Hepatocyte (in vitro differentiated cells): ENCODE measurements around the gene KIAA0825. TPM values are rescaled to one million over a fixed set of nuclear protein-coding genes. Genes with fewer than 3 reads are reported as not detected.

Experiments
- DNase-seq: peaks from one replicate; pipeline ENCODE4 v3.0.0-alpha.2; 2016; ENCODE audit warnings: low spot score
- H2AFZ ChIP-seq: fragments of 200-600 bp; sonication (generic); 2 replicates; pipeline ENCODE4 v1.6.0; 2016; ENCODE audit warnings: antibody characterized with exemption, mild to moderate bottlenecking
- H3K27ac ChIP-seq: fragments of 200-600 bp; sonication (generic); 2 replicates; pipeline ENCODE4 v1.5.1; 2016; ENCODE audit warnings: mild to moderate bottlenecking
- H3K27me3 ChIP-seq: fragments of 200-600 bp; sonication (generic); 2 replicates; pipeline ENCODE4 v1.6.1; 2016
- H3K36me3 ChIP-seq: fragments of 200-600 bp; sonication (generic); replicated peaks from 2 replicates; pipeline ENCODE4 v1.5.1; 2016; ENCODE audit warnings: low read depth; ENCODE audit not compliant: insufficient read depth
- H3K4me1 ChIP-seq: fragments of 200-600 bp; sonication (generic); 2 replicates; pipeline ENCODE4 v1.5.1; 2016; ENCODE audit warnings: mild to moderate bottlenecking, moderate library complexity; ENCODE audit not compliant: insufficient read depth
- H3K4me2 ChIP-seq: fragments of 200-600 bp; sonication (generic); 2 replicates; pipeline ENCODE4 v1.6.0; 2016
- H3K4me3 ChIP-seq: fragments of 200-600 bp; sonication (generic); 2 replicates; pipeline ENCODE4 v1.5.1; 2016; ENCODE audit warnings: mild to moderate bottlenecking
- H3K79me2 ChIP-seq: fragments of 200-600 bp; sonication (generic); 2 replicates; pipeline ENCODE4 v1.6.0; 2017; ENCODE audit warnings: mild to moderate bottlenecking
- H3K9me2 ChIP-seq: fragments of 200-600 bp; sonication (generic); replicated peaks from 2 replicates; pipeline ENCODE4 v1.6.0; 2017; ENCODE audit warnings: mild to moderate bottlenecking; ENCODE audit not compliant: insufficient read depth
- H3K9me3 ChIP-seq: fragments of 200-600 bp; sonication (generic); 2 replicates; pipeline ENCODE4 v1.5.1; 2016; ENCODE audit warnings: low read depth, mild to moderate bottlenecking
- H4K20me1 ChIP-seq: fragments of 200-600 bp; sonication (generic); 2 replicates; pipeline ENCODE4 v1.6.0; 2016; ENCODE audit warnings: mild to moderate bottlenecking; ENCODE audit not compliant: insufficient read depth, poor library complexity, severe bottlenecking
- EZH2 ChIP-seq: fragments of 200-600 bp; sonication (generic); IDR thresholded peaks from 2 replicates; pipeline ENCODE4 v1.6.1; 2016; ENCODE audit warnings: antibody characterized with exemption, mild to moderate bottlenecking, borderline replicate concordance
- EZH2phosphoT487 ChIP-seq: fragments of 200-600 bp; sonication (generic); IDR thresholded peaks from one replicate; pipeline ENCODE4 v1.6.1; 2018; ENCODE audit warnings: antibody characterized with exemption, mild to moderate bottlenecking, low read depth, moderate library complexity; ENCODE audit not compliant: unreplicated experiment, severe bottlenecking
- WGBS: methylation state at CpG from one replicate; pipeline ENCODE4 v1.1.6; 2016; ENCODE audit warnings: low lambda C conversion rate; ENCODE audit errors: missing lambda C conversion rate; 5-methylcytosine and 5-hydroxymethylcytosine counted together
- polyA plus RNA-seq: library from polyadenylated mRNA; unstranded; fragments of >200 nt; fragmentation: Nextera tagmentation; extraction: Ambion mirVana; gene quantifications from 2 replicates; pipeline ENCODE4 v1.2.1, GENCODE V29; 2016
- total RNA-seq: library from RNA; depleted of rRNA; stranded (reverse); fragments of >200 nt; gene quantifications from 2 replicates; pipeline ENCODE4 v1.2.3, GENCODE V29; 2014
- TF ChIP-seq, protein P1 (sequence below): fragments of 200-600 bp; sonication (generic); IDR thresholded peaks from 2 replicates; pipeline ENCODE4 v1.5.1; 2016; ENCODE audit warnings: antibody characterized with exemption, mild to moderate bottlenecking; ENCODE audit not compliant: poor library complexity

Gene KIAA0825
- total and polyA plus RNA-seq, 2 experiments from 2014 or later: 2.1 to 4.5 TPM

DNA sequence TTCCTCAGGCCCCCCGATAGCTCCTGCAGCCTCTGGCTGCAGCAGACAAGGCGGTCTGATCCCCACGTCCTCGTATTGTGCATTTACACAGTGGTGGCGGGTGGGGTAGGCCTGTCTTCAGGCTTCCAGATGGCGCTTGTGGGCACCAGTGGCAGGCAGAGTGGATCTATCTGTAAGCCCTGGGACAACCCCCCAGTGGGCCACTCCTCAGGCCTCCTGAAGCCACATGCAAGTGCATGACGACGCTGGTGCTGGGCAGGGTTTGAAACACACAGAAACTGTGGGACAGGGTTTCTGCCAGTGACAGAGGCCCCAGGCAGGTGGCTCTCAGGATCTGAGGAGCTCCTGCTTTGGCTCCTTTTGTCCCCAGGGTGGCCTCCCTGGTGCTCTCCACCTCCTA, 42.1 kb upstream of the KIAA0825 start:
- no peaks in the 10 kb centered on the region for H3K36me3 ChIP-seq
- 92% methylated on average over 8 of the region's 8 CpGs for WGBS
- TF ChIP-seq, protein P1, sequence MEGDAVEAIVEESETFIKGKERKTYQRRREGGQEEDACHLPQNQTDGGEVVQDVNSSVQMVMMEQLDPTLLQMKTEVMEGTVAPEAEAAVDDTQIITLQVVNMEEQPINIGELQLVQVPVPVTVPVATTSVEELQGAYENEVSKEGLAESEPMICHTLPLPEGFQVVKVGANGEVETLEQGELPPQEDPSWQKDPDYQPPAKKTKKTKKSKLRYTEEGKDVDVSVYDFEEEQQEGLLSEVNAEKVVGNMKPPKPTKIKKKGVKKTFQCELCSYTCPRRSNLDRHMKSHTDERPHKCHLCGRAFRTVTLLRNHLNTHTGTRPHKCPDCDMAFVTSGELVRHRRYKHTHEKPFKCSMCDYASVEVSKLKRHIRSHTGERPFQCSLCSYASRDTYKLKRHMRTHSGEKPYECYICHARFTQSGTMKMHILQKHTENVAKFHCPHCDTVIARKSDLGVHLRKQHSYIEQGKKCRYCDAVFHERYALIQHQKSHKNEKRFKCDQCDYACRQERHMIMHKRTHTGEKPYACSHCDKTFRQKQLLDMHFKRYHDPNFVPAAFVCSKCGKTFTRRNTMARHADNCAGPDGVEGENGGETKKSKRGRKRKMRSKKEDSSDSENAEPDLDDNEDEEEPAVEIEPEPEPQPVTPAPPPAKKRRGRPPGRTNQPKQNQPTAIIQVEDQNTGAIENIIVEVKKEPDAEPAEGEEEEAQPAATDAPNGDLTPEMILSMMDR: no peak
- TF ChIP-seq EZH2phosphoT487 (no peak), EZH2 (no peak)
- DNase-seq: no peak
- H3K79me2 ChIP-seq: peaks cover 3% of the 10 kb centered on the region
- no peak overlapping the region for H3K4me2 ChIP-seq
- H3K27me3 ChIP-seq: no peaks in the 10 kb centered on the region
- H2AFZ ChIP-seq: no peak overlapping the region
- H3K27ac ChIP-seq: no peak overlapping the region
- no peaks in the 10 kb centered on the region for H3K9me2 ChIP-seq
- no peaks in the 10 kb centered on the region for H3K9me3 ChIP-seq
- no peak overlapping the region for H3K4me3 ChIP-seq
- H4K20me1 ChIP-seq: no peaks in the 10 kb centered on the region
- H3K4me1 ChIP-seq: no peaks in the 10 kb centered on the region

DNA sequence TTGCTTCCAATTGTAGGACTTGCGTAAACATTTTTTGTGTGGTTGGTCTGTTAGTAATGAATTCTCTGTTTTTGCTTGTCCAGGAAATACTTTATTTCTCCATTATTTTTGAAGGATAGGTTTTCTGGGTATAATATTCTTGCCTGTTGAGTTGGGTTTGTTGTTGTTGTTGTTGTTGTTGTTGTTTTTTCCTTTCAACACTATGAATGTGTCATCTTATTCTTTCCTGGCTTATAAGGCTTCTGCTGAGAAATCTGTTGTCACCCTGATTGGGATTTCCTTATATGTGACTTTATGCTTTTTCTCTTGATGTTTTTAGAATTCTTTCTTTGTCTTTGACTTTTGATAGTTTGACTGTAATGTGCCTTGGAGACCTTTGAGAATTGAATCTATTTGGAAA, 39.9 kb upstream of the KIAA0825 start:
- H3K27me3 ChIP-seq: no peaks in the 10 kb centered on the region
- H3K79me2 ChIP-seq: peaks cover 3% of the 10 kb centered on the region
- H3K9me3 ChIP-seq: peaks cover 6% of the 10 kb centered on the region
- H3K9me2 ChIP-seq: no peaks in the 10 kb centered on the region
- no peak overlapping the region for H3K4me3 ChIP-seq
- no peak overlapping the region for H3K4me2 ChIP-seq
- TF ChIP-seq EZH2: no peak
- TF ChIP-seq EZH2phosphoT487: no peak
- TF ChIP-seq, protein P1: no peak
- H2AFZ ChIP-seq: no peak overlapping the region
- H4K20me1 ChIP-seq: no peaks in the 10 kb centered on the region
- no peaks in the 10 kb centered on the region for H3K36me3 ChIP-seq
- no peaks in the 10 kb centered on the region for H3K4me1 ChIP-seq
- DNase-seq: no peak
- WGBS: 97% methylated on average over 1 of the region's 1 CpG
- no peak overlapping the region for H3K27ac ChIP-seq

DNA sequence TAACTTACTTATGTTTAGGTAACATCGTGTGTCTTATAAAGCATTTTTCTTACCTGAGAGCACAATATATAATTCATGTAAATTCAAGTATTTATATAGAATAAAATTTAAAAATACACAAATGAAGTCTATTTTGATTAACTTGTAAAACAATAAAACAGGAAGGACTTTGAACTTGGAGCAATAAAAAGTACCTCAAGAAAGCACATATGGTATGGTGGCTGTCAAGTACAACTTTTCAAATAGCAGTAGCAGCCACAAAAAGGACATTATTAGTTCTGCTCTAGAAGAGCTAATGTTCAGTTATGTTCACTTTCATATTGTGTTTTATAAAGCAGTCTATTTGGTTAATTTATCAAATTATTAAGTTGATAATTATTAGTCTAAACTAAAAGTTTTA, 31.5 kb upstream of the KIAA0825 start:
- TF ChIP-seq EZH2phosphoT487 (no peak), EZH2 (no peak)
- TF ChIP-seq, protein P1: no peak
- no peak for DNase-seq
- Histone ChIP-seq H4K20me1 (no peaks in the 10 kb centered on the region), H3K79me2 (no peaks in the 10 kb centered on the region), H3K4me3 (no peak overlapping the region), H3K9me3 (no peaks in the 10 kb centered on the region), H3K27ac (no peak overlapping the region), H2AFZ (no peak overlapping the region), H3K4me2 (no peak overlapping the region), H3K36me3 (no peaks in the 10 kb centered on the region), H3K9me2 (no peaks in the 10 kb centered on the region), H3K27me3 (no peaks in the 10 kb centered on the region), H3K4me1 (no peaks in the 10 kb centered on the region)
- 76% methylated on average over 1 of the region's 1 CpG for WGBS

DNA sequence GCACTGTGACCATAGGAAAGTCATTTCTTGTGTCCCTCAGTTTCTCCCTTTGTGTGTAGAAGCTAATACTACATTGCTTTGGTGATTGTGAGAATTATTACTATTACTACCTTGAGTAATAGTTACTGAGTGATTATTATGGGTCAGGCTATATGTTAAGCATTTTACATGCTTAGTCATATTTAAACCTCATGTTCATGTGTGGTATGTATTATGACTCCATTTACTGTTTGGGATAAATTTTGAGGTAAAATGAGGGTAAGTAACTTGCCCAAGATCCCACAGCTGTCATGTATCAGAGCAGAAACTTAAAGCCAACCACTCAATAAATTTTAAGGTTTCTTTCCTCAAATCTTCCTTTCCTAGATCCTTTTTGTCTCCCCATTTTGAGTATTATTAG, 28.4 kb upstream of the KIAA0825 start:
- no peaks in the 10 kb centered on the region for H4K20me1 ChIP-seq
- H3K9me2 ChIP-seq: no peaks in the 10 kb centered on the region
- H3K27me3 ChIP-seq: no peaks in the 10 kb centered on the region
- H3K4me1 ChIP-seq: no peaks in the 10 kb centered on the region
- no peaks in the 10 kb centered on the region for H3K79me2 ChIP-seq
- no peak overlapping the region for H3K27ac ChIP-seq
- H3K9me3 ChIP-seq: no peaks in the 10 kb centered on the region
- no peak for DNase-seq
- no peak overlapping the region for H3K4me2 ChIP-seq
- no peak overlapping the region for H2AFZ ChIP-seq
- H3K36me3 ChIP-seq: no peaks in the 10 kb centered on the region
- TF ChIP-seq EZH2phosphoT487: no peak
- TF ChIP-seq EZH2: no peak
- TF ChIP-seq, protein P1: no peak
- H3K4me3 ChIP-seq: no peak overlapping the region
